Trophoblast cell (in vitro differentiated cells and primary cell): ENCODE results near the gene EPO.

Experiments used
- DNase-seq, 2 donors: peaks; one replicate each; pipeline ENCODE4 v3.0.0-alpha.2; 2016
- H2AFZ ChIP-seq: 2 replicates; pipeline ENCODE4 v1.6.1; 2013; ENCODE audit warnings: low read length, moderate library complexity, mild to moderate bottlenecking; ENCODE audit not compliant: insufficient read depth, poor library complexity
- H2AK5ac ChIP-seq: 2 replicates; pipeline ENCODE4 v1.6.1; 2013; ENCODE audit warnings: mild to moderate bottlenecking, low read length
- H2BK120ac ChIP-seq: 2 replicates; pipeline ENCODE4 v1.6.1; 2013; ENCODE audit warnings: low read length, mild to moderate bottlenecking, moderate library complexity; ENCODE audit not compliant: insufficient read depth, poor library complexity
- H2BK12ac ChIP-seq: 2 replicates; pipeline ENCODE4 v1.6.1; 2013; ENCODE audit warnings: mild to moderate bottlenecking, low read length, moderate library complexity
- H2BK5ac ChIP-seq: 2 replicates; pipeline ENCODE4 v1.6.1; 2013; ENCODE audit warnings: low read length, low read depth, moderate library complexity, mild to moderate bottlenecking; ENCODE audit not compliant: poor library complexity
- H3K14ac ChIP-seq: 2 replicates; pipeline ENCODE4 v1.6.1; 2013; ENCODE audit warnings: mild to moderate bottlenecking, low read length
- H3K18ac ChIP-seq: 2 replicates; pipeline ENCODE4 v1.6.1; 2013; ENCODE audit warnings: mild to moderate bottlenecking, low read length
- H3K23ac ChIP-seq: 2 replicates; pipeline ENCODE4 v1.6.1; 2013; ENCODE audit warnings: low read length
- H3K27ac ChIP-seq: 2 replicates; pipeline ENCODE4 v1.5.1; 2013; ENCODE audit warnings: low read depth, mild to moderate bottlenecking, inconsistent platforms, low read length, moderate library complexity
- H3K27me3 ChIP-seq: 2 replicates; pipeline ENCODE4 v1.6.1; 2013; ENCODE audit warnings: inconsistent platforms, mild to moderate bottlenecking, low read length, moderate library complexity; ENCODE audit not compliant: insufficient read depth
- H3K36me3 ChIP-seq, 2 experiments: 1 replicate in 1 of 2; 2 replicates in 1 of 2; pipeline ENCODE4 v1.6.1; 2013; ENCODE audit warnings: low read length in 2 of 2, mild to moderate bottlenecking in 2 of 2, moderate library complexity in 1 of 2; ENCODE audit not compliant: insufficient read depth in 2 of 2, control insufficient read depth in 1 of 2
- H3K4ac ChIP-seq: 2 replicates; pipeline ENCODE4 v1.6.1; 2013; ENCODE audit warnings: low read depth, mild to moderate bottlenecking, low read length, moderate library complexity
- H3K4me1 ChIP-seq, 2 experiments: 1 replicate in 1 of 2; 2 replicates in 1 of 2; pipeline ENCODE4 v1.6.1; 2013; ENCODE audit warnings: low read length in 2 of 2, mild to moderate bottlenecking in 2 of 2, moderate library complexity in 1 of 2; ENCODE audit not compliant: insufficient read depth in 2 of 2, control insufficient read depth in 1 of 2
- H3K4me2 ChIP-seq: 2 replicates; pipeline ENCODE4 v1.6.1; 2013; ENCODE audit warnings: inconsistent platforms, mild to moderate bottlenecking, low read length, moderate library complexity
- H3K4me3 ChIP-seq: 2 replicates; pipeline ENCODE4 v1.5.1; 2013; ENCODE audit warnings: mild to moderate bottlenecking, low read depth, low read length, inconsistent platforms
- H3K79me1 ChIP-seq: one replicate; pipeline ENCODE4 v1.6.1; 2013; ENCODE audit warnings: low read length
- H3K79me2 ChIP-seq: 2 replicates; pipeline ENCODE4 v1.6.1; 2013; ENCODE audit warnings: low read length, mild to moderate bottlenecking; ENCODE audit not compliant: control insufficient read depth, insufficient read depth, poor library complexity
- H3K9ac ChIP-seq: 2 replicates; pipeline ENCODE4 v1.6.1; 2013; ENCODE audit warnings: mild to moderate bottlenecking, low read length
- H3K9me3 ChIP-seq: 2 replicates; pipeline ENCODE4 v1.6.1; 2013; ENCODE audit warnings: low read depth, mild to moderate bottlenecking, control low read depth, inconsistent platforms, low read length; ENCODE audit not compliant: insufficient read depth
- H4K12ac ChIP-seq: 2 replicates; pipeline ENCODE4 v1.6.1; 2013; ENCODE audit warnings: low read depth, mild to moderate bottlenecking, low read length, moderate library complexity
- H4K8ac ChIP-seq: 2 replicates; pipeline ENCODE4 v1.6.1; 2013; ENCODE audit warnings: low read depth, mild to moderate bottlenecking, low read length, moderate library complexity
- H4K91ac ChIP-seq: one replicate; pipeline ENCODE4 v1.6.1; 2013; ENCODE audit warnings: low read depth, mild to moderate bottlenecking, low read length, moderate library complexity
- WGBS: extraction: QIAGEN DNeasy Blood & Tissue Kit; methylation state at CpG from one replicate; pipeline ENCODE4 v1.1.7; 2013; ENCODE audit warnings: missing lambda C conversion rate; ENCODE audit not compliant: insufficient read length, insufficient coverage; ENCODE audit errors: extremely low coverage; 5-methylcytosine and 5-hydroxymethylcytosine counted together

The EPO gene

GRCh38 chr7:100736671-100737070 is 16.4 kb downstream of the EPO start:
- H3K27ac ChIP-seq = no peak overlapping the region
- no peaks in the 10 kb centered on the region for H3K9me3 ChIP-seq
- H4K8ac ChIP-seq = no peak overlapping the region
- H3K4ac ChIP-seq = no peak overlapping the region
- no peaks in the 10 kb centered on the region for H3K27me3 ChIP-seq
- H4K91ac ChIP-seq = no peak overlapping the region
- no peaks in the 10 kb centered on the region for H3K36me3 ChIP-seq
- H3K79me2 ChIP-seq = no peaks in the 10 kb centered on the region
- H2BK120ac ChIP-seq = no peak overlapping the region
- H2BK12ac ChIP-seq = no peak overlapping the region
- no peak overlapping the region for H2AFZ ChIP-seq
- DNase-seq = no peak
- H3K4me2 ChIP-seq = no peak overlapping the region
- no peaks in the 10 kb centered on the region for H3K4me1 ChIP-seq
- H3K23ac ChIP-seq = no peak overlapping the region
- WGBS = no CpG with 5 or more reads among the region's 13 CpGs
- H3K4me3 ChIP-seq = no peak overlapping the region
- H2BK5ac ChIP-seq = no peak overlapping the region
- H3K9ac ChIP-seq = no peak overlapping the region
- H2AK5ac ChIP-seq = no peak overlapping the region
- H3K14ac ChIP-seq = no peak overlapping the region
- no peaks in the 10 kb centered on the region for H3K79me1 ChIP-seq
- no peak overlapping the region for H4K12ac ChIP-seq
- H3K18ac ChIP-seq = no peak overlapping the region

- Histone ChIP-seq H4K12ac (no peak overlapping the region), H3K27ac (no peak overlapping the region), H2BK5ac (no peak overlapping the region), H3K14ac (no peak overlapping the region), H3K23ac (no peak overlapping the region), H4K91ac (no peak overlapping the region), H2BK12ac (no peak overlapping the region), H2AFZ (no peak overlapping the region), H3K79me1 (no peaks in the 10 kb centered on the region), H2AK5ac (no peak overlapping the region), H3K4me3 (no peak overlapping the region), H3K4me1 (no peaks in the 10 kb centered on the region), H3K27me3 (no peaks in the 10 kb centered on the region), H3K9ac (no peak overlapping the region), H4K8ac (no peak overlapping the region), H3K36me3 (no peaks in the 10 kb centered on the region), H3K4me2 (no peak overlapping the region), H3K4ac (no peak overlapping the region), H3K18ac (no peak overlapping the region), H3K9me3 (no peaks in the 10 kb centered on the region), H3K79me2 (no peaks in the 10 kb centered on the region), H2BK120ac (no peak overlapping the region)
- WGBS = no CpG with 5 or more reads among the region's 6 CpGs
- DNase-seq = no peak
Measured at GRCh38 chr7:100739934-100740333, 19.7 kb downstream of the EPO start.

- no peaks in the 10 kb centered on the region for H3K27me3 ChIP-seq
- no peak overlapping the region for H2AFZ ChIP-seq
- no peak overlapping the region for H3K14ac ChIP-seq
- 100% methylated on average over 1 of the region's 14 CpGs for WGBS
- H4K91ac ChIP-seq = no peak overlapping the region
- H3K4me3 ChIP-seq = no peak overlapping the region
- H3K79me2 ChIP-seq = no peaks in the 10 kb centered on the region
- H3K23ac ChIP-seq = no peak overlapping the region
- H2BK120ac ChIP-seq = no peak overlapping the region
- no peaks in the 10 kb centered on the region for H3K4me1 ChIP-seq
- H4K12ac ChIP-seq = no peak overlapping the region
- H2BK5ac ChIP-seq = no peak overlapping the region
- no peaks in the 10 kb centered on the region for H3K9me3 ChIP-seq
- H2BK12ac ChIP-seq = no peak overlapping the region
- no peaks in the 10 kb centered on the region for H3K79me1 ChIP-seq
- H3K18ac ChIP-seq = no peak overlapping the region
- no peak overlapping the region for H2AK5ac ChIP-seq
- H3K4me2 ChIP-seq = no peak overlapping the region
- H3K27ac ChIP-seq = no peak overlapping the region
- no peak overlapping the region for H3K9ac ChIP-seq
- H3K36me3 ChIP-seq = no peaks in the 10 kb centered on the region
- H4K8ac ChIP-seq = no peak overlapping the region
- no peak for DNase-seq
- no peak overlapping the region for H3K4ac ChIP-seq
Measured at GRCh38 chr7:100744605-100745004, 24.3 kb downstream of the EPO start.

- H2AFZ ChIP-seq = no peak overlapping the region
- peak overlapping the region; percentile 33 for H3K4me3 ChIP-seq
- no peak overlapping the region for H2BK12ac ChIP-seq
- no peaks in the 10 kb centered on the region for H3K79me1 ChIP-seq
- no peak overlapping the region for H2AK5ac ChIP-seq
- H3K27ac ChIP-seq = no peak overlapping the region
- H4K12ac ChIP-seq = no peak overlapping the region
- no peak overlapping the region for H3K23ac ChIP-seq
- WGBS = no CpG with 5 or more reads among the region's 28 CpGs
- H3K14ac ChIP-seq = no peak overlapping the region
- no peaks in the 10 kb centered on the region for H3K79me2 ChIP-seq
- H3K27me3 ChIP-seq = no peaks in the 10 kb centered on the region
- no peaks in the 10 kb centered on the region for H3K4me1 ChIP-seq
- H3K4ac ChIP-seq = no peak overlapping the region
- H3K36me3 ChIP-seq = no peaks in the 10 kb centered on the region
- H3K4me2 ChIP-seq = peak overlapping the region; percentile 8
- no peaks in the 10 kb centered on the region for H3K9me3 ChIP-seq
- H4K91ac ChIP-seq = no peak overlapping the region
- no peak overlapping the region for H2BK5ac ChIP-seq
- H3K18ac ChIP-seq = no peak overlapping the region
- peak overlapping the region; percentile 22 for H4K8ac ChIP-seq
- no peak overlapping the region for H3K9ac ChIP-seq
- DNase-seq = peak; percentile 55 to 58
- H2BK120ac ChIP-seq = no peak overlapping the region
Measured at GRCh38 chr7:100745184-100745583, 24.9 kb downstream of the EPO start.
